CD4-positive, alpha-beta T cell treated with Interleukin-2 at 100 ng/mL for 4 hours (primary cell): ENCODE measurements around the gene DPH1.
A peak's percentile ranks its signal among the peaks of the same experiment; 100 is the strongest.

ENCODE experiments used
- DNase-seq: peaks from one replicate; pipeline ENCODE4 v3.0.0-alpha.2; 2020; ENCODE audit warnings: low spot score

DPH1 gene

GRCh38 chr17:2062571-2063183 lies 32.7 kb downstream of the DPH1 start:
- DNase-seq = no peak

DNA sequence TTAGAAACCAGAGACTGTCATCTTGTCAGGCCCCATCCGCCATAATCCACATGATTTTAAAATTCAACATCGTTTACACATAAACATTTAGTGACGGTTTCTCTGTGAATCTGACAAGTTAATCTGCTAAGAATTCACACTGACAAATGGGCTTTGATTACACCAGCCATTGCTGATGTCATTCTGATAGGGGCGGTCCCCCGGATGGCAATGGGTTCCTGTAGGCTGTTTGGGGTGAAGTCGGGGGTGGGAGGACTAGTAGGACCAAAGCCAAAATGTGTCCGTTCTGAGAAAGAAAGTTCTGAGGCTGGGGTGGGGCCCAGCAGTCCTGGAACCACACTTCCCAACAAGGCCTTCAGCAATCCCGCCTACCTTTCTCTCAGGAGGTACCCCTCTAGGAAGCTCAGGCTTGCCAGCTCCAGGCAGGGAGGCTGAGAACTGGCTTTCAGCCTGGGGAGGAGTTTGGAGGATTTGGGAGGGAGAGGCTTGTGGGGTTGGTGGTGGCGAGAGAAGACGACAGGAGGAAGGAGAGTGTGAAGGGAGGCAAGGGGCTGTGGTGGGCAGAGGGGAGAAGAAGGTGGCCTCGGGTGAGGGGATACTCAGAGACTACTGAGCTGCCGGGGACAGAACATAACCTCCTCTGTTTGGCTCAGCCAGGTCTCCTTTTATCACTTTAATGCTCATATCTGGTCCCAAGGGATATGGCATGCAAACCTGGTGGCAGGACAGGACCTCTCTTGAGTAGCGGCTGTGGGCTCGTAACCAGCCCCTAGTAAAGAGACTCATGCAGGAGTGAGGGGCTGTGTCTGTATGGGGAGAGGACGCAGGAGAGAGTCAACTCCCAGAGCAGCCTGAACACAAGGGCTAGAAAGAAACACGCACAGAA lies 33.6 kb downstream of the DPH1 start:
- DNase-seq = no peak

DNA sequence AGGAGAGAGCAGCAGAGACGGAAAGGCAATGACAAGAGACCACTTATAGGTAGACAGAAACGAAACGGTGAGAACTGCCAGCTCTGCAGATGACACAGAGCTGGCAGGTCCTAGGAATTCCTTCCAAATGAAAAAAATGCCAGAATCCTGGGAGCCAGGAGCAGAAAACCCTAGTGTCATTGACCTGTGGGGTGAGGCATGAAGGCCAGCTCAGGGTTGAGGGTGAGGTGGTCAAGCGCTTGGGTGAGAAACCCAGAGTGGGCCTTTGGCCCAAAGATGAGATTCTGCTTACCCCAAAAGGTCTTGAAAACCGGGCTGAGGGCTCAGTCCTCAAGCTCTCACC lies 34.2 kb downstream of the DPH1 start:
- DNase-seq = no peak

DNA sequence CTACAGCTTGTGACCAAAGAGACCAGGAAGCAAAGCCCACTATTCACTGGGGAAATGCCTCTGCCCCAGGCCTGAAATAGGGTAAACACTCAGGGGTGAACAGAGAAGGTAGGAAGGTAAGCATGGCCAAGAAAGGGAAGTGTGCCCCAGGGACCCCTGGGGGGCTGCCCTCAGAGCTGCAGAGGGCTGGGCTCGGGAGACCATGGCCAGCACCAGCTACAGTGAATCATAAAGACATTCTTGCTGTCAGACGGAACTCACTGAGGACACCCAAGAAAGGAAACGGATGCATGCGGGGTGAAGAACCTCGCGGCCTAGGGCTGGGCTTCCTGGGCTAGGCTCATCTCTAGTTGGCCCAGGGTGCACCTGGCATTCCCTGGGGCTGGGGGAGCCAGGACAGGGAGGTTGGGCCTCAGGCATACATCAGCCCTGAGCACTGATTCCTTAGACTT lies 34.6 kb downstream of the DPH1 start:
- DNase-seq = no peak

DNA sequence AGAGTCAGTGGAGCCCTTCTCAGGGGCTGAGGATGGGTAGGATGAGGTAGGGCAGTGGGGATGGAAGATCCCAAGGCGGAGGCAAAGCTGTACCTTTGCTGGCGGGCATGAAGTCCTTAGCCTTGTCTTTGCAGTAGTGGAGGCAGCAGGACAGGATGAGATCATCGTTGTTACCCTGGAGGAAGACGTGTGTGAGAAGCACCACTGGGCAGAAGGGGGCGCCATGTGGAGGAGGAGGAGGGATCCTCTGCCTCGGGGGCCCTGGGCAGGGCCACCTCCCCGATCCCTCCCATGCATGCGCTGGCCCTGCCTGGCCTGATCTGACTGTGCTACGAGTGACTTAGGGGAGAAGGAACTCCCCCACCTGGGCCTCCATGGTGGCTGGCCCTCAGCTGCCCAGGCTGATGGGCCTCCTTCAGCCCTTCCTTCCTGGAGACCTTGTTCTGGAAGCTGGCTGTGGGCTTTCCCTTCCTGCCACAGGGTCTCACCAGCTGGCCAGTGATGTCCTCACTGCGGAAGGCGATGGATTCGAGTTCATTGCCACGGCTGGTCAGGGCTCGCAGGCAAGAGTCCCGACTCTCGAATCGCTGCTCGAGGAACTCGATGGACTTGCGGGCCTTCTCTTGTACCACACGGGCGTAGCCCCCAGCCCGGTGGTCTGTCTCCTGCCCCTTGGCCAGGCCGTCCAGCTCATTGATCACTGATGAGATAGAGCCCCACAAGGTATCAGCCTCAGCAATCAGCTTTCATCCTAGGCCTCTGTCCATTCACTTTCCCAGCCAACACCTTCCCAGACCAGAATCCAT lies 35.2 kb downstream of the DPH1 start:
- DNase-seq = peak; percentile 43

DNA sequence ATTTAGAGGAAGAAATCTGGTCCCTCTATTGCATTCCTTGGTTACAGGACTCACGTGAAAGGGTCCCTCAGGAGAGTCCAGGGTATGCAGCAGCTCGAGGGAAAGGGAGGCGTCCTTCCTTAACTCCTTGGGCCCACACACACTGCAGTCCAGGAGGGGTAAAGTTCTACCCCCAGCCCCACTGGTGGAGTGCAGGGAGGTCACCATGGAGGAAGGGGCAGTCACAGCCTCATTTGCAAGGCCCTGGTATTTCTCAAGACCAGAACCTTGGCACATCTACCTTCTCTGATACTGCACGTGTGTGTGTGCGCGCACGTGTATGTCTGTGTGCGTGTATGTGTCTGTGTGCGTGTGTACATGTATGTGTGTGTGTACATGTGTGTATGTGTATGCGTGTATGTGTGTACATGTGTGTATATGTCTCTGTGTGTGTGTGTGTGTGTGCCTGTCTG lies 36.0 kb downstream of the DPH1 start:
- no peak for DNase-seq

- no peak for DNase-seq
Measured at GRCh38 chr17:2067048-2067561, 37.2 kb downstream of the DPH1 start.

GRCh38 chr17:2067608-2068024 lies 37.7 kb downstream of the DPH1 start:
- DNase-seq = no peak

DNA sequence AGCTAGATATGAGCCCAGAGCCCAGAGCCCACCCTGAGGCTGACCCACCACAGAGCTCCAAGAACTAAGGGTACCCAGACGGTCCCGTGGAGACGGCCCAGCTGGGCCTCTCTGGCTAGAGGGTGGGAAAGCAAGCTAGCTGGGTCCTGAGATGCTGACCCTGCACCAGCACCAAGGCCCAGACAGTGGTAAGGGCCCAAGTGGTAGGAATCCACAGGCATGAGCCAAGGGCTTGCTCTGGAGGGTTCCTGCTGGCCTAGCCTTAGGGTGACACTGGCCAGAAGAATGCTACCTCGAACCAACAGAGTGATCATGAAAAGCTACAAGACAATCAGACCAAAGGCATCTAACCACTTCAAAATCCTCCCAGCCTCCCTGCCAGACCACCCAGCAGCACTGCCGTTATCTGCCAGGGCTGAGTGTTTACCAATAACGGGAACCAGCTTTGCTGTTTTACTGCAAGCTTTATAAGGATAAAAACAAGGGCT lies 38.1 kb downstream of the DPH1 start:
- DNase-seq = no peak

DNA sequence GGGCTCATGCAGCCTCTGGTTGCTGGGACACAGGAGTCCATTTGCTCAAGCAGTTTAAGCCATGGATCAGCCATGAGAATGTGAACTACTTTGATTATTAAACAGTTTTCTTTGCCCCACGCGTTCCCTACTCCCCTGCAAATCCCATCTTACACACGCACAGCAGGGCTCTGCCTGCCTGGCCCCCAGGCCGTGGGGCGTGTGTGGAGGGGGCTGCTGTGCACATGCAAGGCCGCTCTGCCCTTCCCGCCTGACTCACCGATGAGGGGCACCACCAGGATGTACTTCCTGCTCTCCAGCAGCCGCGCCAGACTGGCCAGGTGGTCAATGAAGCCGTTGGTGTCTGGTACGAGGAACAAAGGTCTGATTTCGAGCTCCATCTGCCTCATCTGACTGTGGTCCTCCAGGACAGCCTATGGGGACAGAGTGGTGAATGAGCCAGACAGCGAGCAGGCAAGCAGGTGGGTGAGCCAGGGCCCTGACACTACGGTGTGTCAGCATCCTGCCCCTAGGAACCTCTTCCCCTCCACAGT lies 38.6 kb downstream of the DPH1 start:
- no peak for DNase-seq

- DNase-seq = peak; percentile 27
Measured at GRCh38 chr17:2070241-2071023, 40.5 kb downstream of the DPH1 start.

DNA sequence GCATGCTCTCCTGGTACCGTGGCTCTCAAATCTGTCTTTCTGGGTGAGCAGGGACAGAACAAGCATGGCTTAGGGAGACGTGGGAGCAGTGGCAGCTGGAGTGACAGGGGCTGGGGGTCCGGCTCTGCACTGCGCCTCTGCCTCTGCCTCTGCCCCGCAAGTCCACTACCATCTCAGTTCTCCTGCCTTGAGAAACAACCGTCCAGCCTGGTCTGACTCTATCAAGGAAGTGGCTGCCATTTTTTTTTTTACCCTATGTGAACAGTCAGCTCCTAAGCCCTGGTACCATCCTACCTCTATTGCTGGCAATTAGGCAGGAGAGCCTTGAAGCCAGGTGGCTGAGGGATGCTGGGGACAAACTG lies 41.1 kb downstream of the DPH1 start:
- no peak for DNase-seq

DNA sequence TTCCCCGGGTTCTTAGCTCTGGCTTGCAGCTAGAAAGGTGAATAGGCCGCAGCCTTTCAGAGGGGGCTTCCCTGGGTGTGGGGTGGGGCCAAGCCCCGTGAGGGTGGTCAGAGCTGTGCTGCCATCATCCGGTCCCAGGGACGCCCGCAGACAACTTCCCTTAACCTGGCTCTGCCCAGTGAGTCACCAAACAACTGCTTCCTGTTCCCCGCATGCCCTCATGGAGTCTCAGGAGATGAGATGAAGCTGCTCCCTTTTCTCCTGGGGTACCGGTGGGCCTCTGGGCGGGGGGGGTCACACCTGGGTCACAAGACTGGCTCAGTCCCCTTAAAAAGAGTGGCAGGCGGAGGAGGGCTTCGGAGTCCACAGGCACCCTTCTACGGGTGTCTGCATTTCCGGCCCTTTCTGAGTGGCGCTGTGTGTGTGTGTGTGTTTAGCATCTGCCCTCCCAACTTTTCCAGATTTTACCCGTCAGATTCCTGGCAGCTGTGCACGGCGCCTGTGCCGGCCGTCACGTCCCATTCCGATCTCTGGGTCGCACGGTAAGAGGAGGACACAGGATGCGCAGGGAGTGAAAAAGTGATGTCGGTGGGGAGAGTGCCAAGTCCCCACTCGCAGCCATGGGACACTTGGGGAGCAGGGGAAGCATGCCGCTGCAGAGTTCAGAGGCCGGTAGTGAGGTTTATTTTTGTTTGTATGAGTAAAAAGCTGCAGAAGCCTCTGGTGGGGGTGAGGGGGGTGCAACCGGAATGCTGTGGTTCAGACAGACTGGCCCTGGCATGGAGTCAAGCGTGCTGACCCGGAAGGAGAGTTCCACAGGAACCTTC lies 41.7 kb downstream of the DPH1 start:
- no peak for DNase-seq

GRCh38 chr17:2074919-2075318 lies 45.0 kb downstream of the DPH1 start:
- no peak for DNase-seq

GRCh38 chr17:2075336-2076086 lies 45.6 kb downstream of the DPH1 start:
- no peak for DNase-seq

- DNase-seq = no peak
Measured at GRCh38 chr17:2076087-2076984, 46.4 kb downstream of the DPH1 start.

- no peak for DNase-seq
Measured at GRCh38 chr17:2077040-2077439, 47.1 kb downstream of the DPH1 start.

DNA sequence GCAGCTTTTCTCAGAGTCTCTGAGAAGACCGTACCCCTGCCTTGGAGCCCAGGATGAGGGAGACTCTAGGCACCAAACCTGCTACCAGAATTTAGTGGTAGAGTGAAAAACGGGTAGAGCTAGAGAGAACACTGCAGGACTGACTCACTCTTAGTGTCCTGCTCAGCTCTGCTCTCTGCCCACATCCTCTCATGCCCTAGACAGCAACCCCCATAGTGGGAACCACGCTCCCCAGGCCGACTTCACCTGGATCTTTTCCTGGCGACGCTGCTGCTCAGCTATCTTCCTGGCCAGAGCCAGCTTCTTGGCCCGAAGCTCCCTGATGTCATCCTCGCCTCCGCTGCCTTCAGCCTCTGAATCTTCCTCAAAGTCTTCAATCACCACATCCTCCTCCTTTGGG lies 51.6 kb downstream of the DPH1 start:
- DNase-seq = no peak
